Immature natural killer cell (primary cell): ENCODE results near the gene LGALS16. TPM values are rescaled to one million over a fixed set of nuclear protein-coding genes. Genes with fewer than 3 reads are reported as not detected.

Experiments
- polyA plus RNA-seq, 3 donors: library from polyadenylated mRNA; unstranded; fragments of 300-500 nt; fragmentation: Illumina TruSeq; gene quantifications; one replicate each; pipeline ENCODE4 v1.2.3, GENCODE V29; 2021

The LGALS16 gene
- polyA plus RNA-seq, 3 donors from 2014 or later, result not detected

Other genes starting within 250 kb of the LGALS16 start
- 100 to 1,000 TPM; 305 to 745 (median 318) TPM for gene ZFP36, start 249.1 kb upstream of the LGALS16 start, polyA plus RNA-seq
- 1 to 10 TPM in 2 of 3 donors, not detected in 1; 3.7 to 4.3 TPM for gene PLEKHG2, start 243.2 kb upstream of the LGALS16 start, polyA plus RNA-seq
- gene RPS16, start 220.0 kb upstream of the LGALS16 start, polyA plus RNA-seq, result 1,000 to 10,000 TPM in 1 of 3 donors, 100 to 1,000 TPM in 2; 733 to 1,627 (median 903) TPM
- gene SUPT5H, start 210.3 kb upstream of the LGALS16 start, polyA plus RNA-seq, result 100 to 1,000 TPM in 1 of 3 donors, 10 to 100 TPM in 2; 30.5 to 114 (median 67.0) TPM
- 10 to 100 TPM; 50.4 to 65.2 (median 58.6) TPM for gene TIMM50, start 175.1 kb upstream of the LGALS16 start, polyA plus RNA-seq
- gene DLL3, start 157.0 kb upstream of the LGALS16 start, polyA plus RNA-seq, result not detected
- gene SELENOV, start 140.8 kb upstream of the LGALS16 start, polyA plus RNA-seq, result not detected
- 1 to 10 TPM; 5.4 to 6.9 (median 5.7) TPM for gene EID2B, start 123.1 kb upstream of the LGALS16 start, polyA plus RNA-seq
- 10 to 100 TPM; 22.1 to 24.9 (median 22.6) TPM for gene EID2, start 115.8 kb upstream of the LGALS16 start, polyA plus RNA-seq
- not detected for gene LGALS13, start 53.4 kb upstream of the LGALS16 start, polyA plus RNA-seq
- gene LGALS14, start 48.6 kb downstream of the LGALS16 start, polyA plus RNA-seq, result not detected
- gene CLC, start 82.1 kb downstream of the LGALS16 start, polyA plus RNA-seq, result 10 to 100 TPM in 1 of 3 donors, 1 to 10 TPM in 2; 2.4 to 12.8 (median 3.8) TPM
- gene LEUTX, start 122.9 kb downstream of the LGALS16 start, polyA plus RNA-seq, result not detected
- 10 to 100 TPM in 2 of 3 donors, 1 to 10 TPM in 1; 6.2 to 24.8 (median 12.5) TPM for gene DYRK1B, start 178.2 kb downstream of the LGALS16 start, polyA plus RNA-seq
- 100 to 1,000 TPM; 127 to 166 (median 143) TPM for gene FBL, start 190.5 kb downstream of the LGALS16 start, polyA plus RNA-seq